ENCODE data around the gene NINL. TPM values are rescaled to one million over a fixed set of nuclear protein-coding genes. Genes with fewer than 3 reads are reported as not detected.
"Not testable (repeated sequence)": the region's sequence is repeated elsewhere in the genome, so short reads cannot be mapped to it uniquely, and the experiment has no call there.

The NINL gene
- total and polyA plus RNA-seq, 12 donors = 1.3 to 17.9 (median 3.8) TPM

DNA sequence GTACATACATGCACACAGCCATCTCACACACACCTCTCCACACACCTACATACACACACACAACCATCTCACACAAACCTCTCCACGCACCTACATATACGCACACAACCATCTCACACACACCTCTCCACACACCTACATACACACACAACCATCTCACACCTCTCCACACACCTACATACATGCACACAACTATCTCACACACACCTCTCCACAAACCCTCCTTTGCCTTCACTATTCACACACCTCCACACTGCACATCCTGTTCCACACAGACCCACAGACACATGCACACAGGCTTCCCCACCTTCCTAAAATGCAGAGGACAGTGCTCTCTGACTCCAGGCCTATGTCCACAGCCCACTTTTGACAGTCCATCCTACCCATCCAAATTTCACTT lies 16.3 kb upstream of the NINL start:
- no peak overlapping the region for H3K4me3 ChIP-seq
- ATAC-seq = no peak
- no peaks in the 10 kb centered on the region for H3K9me3 ChIP-seq
- DNase-seq = no peak
- TF ChIP-seq, protein P1, sequence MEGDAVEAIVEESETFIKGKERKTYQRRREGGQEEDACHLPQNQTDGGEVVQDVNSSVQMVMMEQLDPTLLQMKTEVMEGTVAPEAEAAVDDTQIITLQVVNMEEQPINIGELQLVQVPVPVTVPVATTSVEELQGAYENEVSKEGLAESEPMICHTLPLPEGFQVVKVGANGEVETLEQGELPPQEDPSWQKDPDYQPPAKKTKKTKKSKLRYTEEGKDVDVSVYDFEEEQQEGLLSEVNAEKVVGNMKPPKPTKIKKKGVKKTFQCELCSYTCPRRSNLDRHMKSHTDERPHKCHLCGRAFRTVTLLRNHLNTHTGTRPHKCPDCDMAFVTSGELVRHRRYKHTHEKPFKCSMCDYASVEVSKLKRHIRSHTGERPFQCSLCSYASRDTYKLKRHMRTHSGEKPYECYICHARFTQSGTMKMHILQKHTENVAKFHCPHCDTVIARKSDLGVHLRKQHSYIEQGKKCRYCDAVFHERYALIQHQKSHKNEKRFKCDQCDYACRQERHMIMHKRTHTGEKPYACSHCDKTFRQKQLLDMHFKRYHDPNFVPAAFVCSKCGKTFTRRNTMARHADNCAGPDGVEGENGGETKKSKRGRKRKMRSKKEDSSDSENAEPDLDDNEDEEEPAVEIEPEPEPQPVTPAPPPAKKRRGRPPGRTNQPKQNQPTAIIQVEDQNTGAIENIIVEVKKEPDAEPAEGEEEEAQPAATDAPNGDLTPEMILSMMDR (IDR thresholded peaks at IDR 0.05) = no peak
- no peaks in the 10 kb centered on the region for H3K36me3 ChIP-seq
- WGBS, 2 donors = 64 to 74% methylated on average over 2 of the region's 2 CpGs
- no peaks in the 10 kb centered on the region for H3K27me3 ChIP-seq
- intact Hi-C loops (cut with DNase I) = no loop called here
- H3K4me1 ChIP-seq = no peaks in the 10 kb centered on the region
- H3K27ac ChIP-seq = no peak overlapping the region

GRCh38 chr20:25600632-25601031 lies 15.3 kb upstream of the NINL start:
- ATAC-seq = peak in 2 of 8 donors; percentile 17 to 34
- 71 to 76% methylated on average over 10 of the region's 10 CpGs for WGBS, 2 donors
- Histone ChIP-seq H3K36me3 (no peaks in the 10 kb centered on the region), H3K4me1 (no peaks in the 10 kb centered on the region), H3K4me3 (no peak overlapping the region), H3K27ac (no peak overlapping the region), H3K27me3 (no peaks in the 10 kb centered on the region), H3K9me3 (no peaks in the 10 kb centered on the region)
- TF ChIP-seq, protein P1 (IDR thresholded peaks at IDR 0.05) = no peak
- no peak for DNase-seq
- intact Hi-C loops (cut with DNase I) = no loop called here

DNA sequence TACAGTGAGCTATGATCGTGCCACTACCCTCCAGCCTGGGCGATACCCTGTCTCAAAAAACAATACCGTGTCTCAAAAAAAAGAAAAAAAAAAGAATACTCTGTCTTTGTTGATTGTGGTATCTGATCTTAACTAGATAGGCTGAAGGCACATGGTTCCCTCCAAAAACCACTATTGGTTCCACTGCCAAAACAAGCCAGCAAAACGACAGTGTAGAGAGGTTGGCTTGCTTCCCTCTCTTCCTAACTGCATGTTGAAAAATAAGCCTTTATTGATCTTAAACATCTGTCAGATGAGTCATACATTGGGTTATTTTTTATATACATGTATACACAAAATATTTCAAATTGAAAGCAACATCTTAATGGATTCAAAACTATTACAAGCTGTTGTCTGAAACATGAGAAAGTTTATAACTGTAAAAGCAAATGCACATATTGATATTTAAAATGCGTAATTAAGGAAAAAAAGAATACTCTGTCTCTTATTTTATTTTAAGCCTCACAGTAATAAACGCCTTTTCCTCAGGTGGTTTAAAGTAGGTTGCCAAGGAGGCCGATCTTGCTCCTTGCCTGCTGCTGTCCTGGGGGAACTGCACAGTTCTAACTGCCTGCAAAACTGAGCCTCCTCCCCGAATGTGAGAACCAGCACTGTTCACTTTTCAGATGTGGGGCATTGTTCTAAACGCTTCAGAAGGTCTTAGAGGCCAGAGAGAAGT lies 7.0 kb upstream of the NINL start:
- no peaks in the 10 kb centered on the region for H3K9me3 ChIP-seq
- no peak for ATAC-seq
- TF ChIP-seq, protein P1 (IDR thresholded peaks at IDR 0.05) = no peak
- no peak for DNase-seq
- H3K4me3 ChIP-seq = no peak overlapping the region
- H3K27ac ChIP-seq = no peak overlapping the region
- intact Hi-C loops (cut with DNase I) = no loop called here
- H3K4me1 ChIP-seq = no peaks in the 10 kb centered on the region
- no peaks in the 10 kb centered on the region for H3K27me3 ChIP-seq
- 65 to 73% methylated on average over 9 of the region's 9 CpGs for WGBS, 2 donors
- H3K36me3 ChIP-seq = no peaks in the 10 kb centered on the region

GRCh38 chr20:25590778-25591177 lies 5.4 kb upstream of the NINL start:
- WGBS, 2 donors = 77 to 86% methylated on average over 4 of the region's 4 CpGs
- DNase-seq; H3K27me3 ChIP-seq; H3K9me3 ChIP-seq; H3K27ac ChIP-seq; H3K4me3 ChIP-seq; H3K4me1 ChIP-seq; ATAC-seq; H3K36me3 ChIP-seq; intact Hi-C loops (cut with DNase I): not testable (repeated sequence)

DNA sequence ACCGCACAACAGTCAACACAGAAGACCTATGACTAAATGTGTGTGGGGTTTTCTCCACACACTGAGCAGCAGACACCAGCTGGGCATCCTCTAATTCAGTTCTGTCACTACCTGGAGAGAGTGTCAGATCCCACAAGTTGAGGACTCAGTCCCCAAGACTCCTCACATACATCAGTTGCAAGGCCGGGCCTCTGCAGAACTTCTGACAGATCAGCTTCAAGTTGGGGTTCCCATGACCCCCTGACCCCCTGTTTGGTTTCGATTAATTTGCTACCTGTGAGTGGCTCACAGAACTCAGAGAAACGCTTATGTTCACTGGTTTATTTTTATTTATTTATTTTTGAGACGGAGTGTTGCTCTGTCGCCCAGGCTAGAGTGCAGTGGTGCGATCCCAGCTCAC lies 3.2 kb upstream of the NINL start:
- intact Hi-C loops (cut with DNase I) = loop anchor here in 1 of 10 donors (10.0 kb wide), 1 partner anchor 54 kb away; no protein-coding TSS in a partner anchor
- ATAC-seq (no peak), DNase-seq (no peak)
- peaks cover 0 to 29% (median 21%) of the 10 kb centered on the region in 7 donors for H3K27me3 ChIP-seq
- H3K27ac ChIP-seq = no peak overlapping the region
- TF ChIP-seq, protein P1 (IDR thresholded peaks at IDR 0.05) = no peak
- H3K4me1 ChIP-seq = peaks cover 0 to 14% (median 11%) of the 10 kb centered on the region in 9 donors
- 96% methylated on average over 7 of the region's 7 CpGs for WGBS, 2 donors
- no peaks in the 10 kb centered on the region for H3K36me3 ChIP-seq
- no peaks in the 10 kb centered on the region for H3K9me3 ChIP-seq
- H3K4me3 ChIP-seq = no peak overlapping the region

Measured in heart right ventricle (tissue), 16 donors.